ENCODE data around the gene SLC1A2.

GRCh38 chr11:35376613-35377012 lies 42.7 kb downstream of the SLC1A2 start:
- TF ChIP-seq CTCF (conservative IDR thresholded peaks at IDR 0.05; ENCODE audit: low read length) (no peak), EZH2phosphoT487 (IDR thresholded peaks at IDR 0.05; ENCODE audit: borderline replicate concordance, low read depth, low read length) (no peak)
